ENCODE results near the gene PCSK5. TPM values are rescaled to one million over a fixed set of nuclear protein-coding genes. Genes with fewer than 3 reads are reported as not detected.
"Not testable (repeated sequence)": the region's sequence is repeated elsewhere in the genome, so short reads cannot be mapped to it uniquely, and the experiment has no call there.

Gene PCSK5
- total and polyA plus RNA-seq, 4 experiments from 2014 or later = 3.4 to 8.4 (median 6.5) TPM

- H3K9me3 ChIP-seq (ENCODE audit: control insufficient read depth in 1 of 2, low read length in 2 of 2) = no peaks in the 10 kb centered on the region
- peaks cover 2% of the 10 kb centered on the region in 2 donors for H3K27me3 Mint-ChIP-seq
- CTCF ChIA-PET (ENCODE audit: partially characterized antibody) = no interaction called here
- no peak overlapping the region for H3K27ac Mint-ChIP-seq
- intact Hi-C loops (cut with micrococcal nuclease) = loop anchor here (5.0 to 10.0 kb wide), 2 partner anchors 180 to 1283 kb away; partner anchors contain the start of gene VPS13A
- POLR2A ChIA-PET (ENCODE audit: partially characterized antibody) = no interaction called here
- peaks cover 0 to 7% of the 10 kb centered on the region in 2 donors for H3K36me3 Mint-ChIP-seq
- H3K4me1 ChIP-seq (ENCODE audit: insufficient read depth, low read length) = peaks cover 18% of the 10 kb centered on the region
- no peak overlapping the region for H3K4me3 ChIP-seq (ENCODE audit: low read length in 2 of 2)
- H3K4me3 Mint-ChIP-seq = peak overlapping the region in 2 of 8 donors; percentile 11 to 69
- H3K9me3 Mint-ChIP-seq = peaks cover 0 to 2% (median 0%) of the 10 kb centered on the region in 8 donors
- H3K27ac ChIP-seq (ENCODE audit: low read depth, low read length) = no peak overlapping the region
- H3K4me1 Mint-ChIP-seq = peaks cover 22 to 47% (median 32%) of the 10 kb centered on the region in 4 donors
- no peaks in the 10 kb centered on the region for H3K36me3 ChIP-seq (ENCODE audit: insufficient read depth, low read length)
- no peak for DNase-seq
- H3K27me3 ChIP-seq (ENCODE audit: insufficient read depth, low read length) = no peaks in the 10 kb centered on the region
These were observed 4.1 kb downstream of the PCSK5 start for GRCh38 chr9:75894566-75894965.

DNA sequence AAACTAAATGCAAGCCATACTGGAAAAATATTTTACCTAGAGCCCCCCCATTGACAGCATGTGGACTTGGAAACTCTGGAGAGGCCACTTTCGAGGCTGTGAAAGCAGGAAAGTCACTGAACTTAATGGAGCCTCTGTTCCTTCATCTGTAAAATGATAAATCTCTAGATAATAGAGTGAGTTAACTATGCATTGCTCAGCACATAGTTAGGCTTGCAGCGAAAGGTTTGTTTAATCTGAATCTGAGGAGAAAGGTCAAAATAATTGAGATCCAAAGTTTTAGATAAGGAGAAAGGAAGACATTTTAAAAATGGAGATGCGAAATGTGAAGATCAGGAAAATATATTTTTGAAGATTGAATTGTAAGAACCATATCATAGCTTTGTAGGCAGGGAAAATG is 4.6 kb downstream of the PCSK5 start:
- Histone ChIP-seq H3K36me3 (ENCODE audit: insufficient read depth, low read length) (no peaks in the 10 kb centered on the region), H3K27me3 (ENCODE audit: insufficient read depth, low read length) (no peaks in the 10 kb centered on the region), H3K4me3 (ENCODE audit: low read length in 2 of 2) (no peak overlapping the region), H3K9me3 (ENCODE audit: control insufficient read depth in 1 of 2, low read length in 2 of 2) (no peaks in the 10 kb centered on the region), H3K27ac (ENCODE audit: low read depth, low read length) (no peak overlapping the region), H3K4me1 (ENCODE audit: insufficient read depth, low read length) (peaks cover 15% of the 10 kb centered on the region)
- ChIA-PET CTCF (ENCODE audit: partially characterized antibody) (no interaction called here), POLR2A (ENCODE audit: partially characterized antibody) (no interaction called here)
- Mint-ChIP-seq H3K4me3 (no peak overlapping the region), H3K27ac (no peak overlapping the region), H3K9me3 (peaks cover 0 to 4% (median 0%) of the 10 kb centered on the region in 8 donors), H3K36me3 (peaks cover 0 to 4% of the 10 kb centered on the region in 2 donors), H3K4me1 (peaks cover 20 to 43% (median 29%) of the 10 kb centered on the region in 4 donors), H3K27me3 (peaks cover 2% of the 10 kb centered on the region in 2 donors)
- intact Hi-C loops (cut with micrococcal nuclease) = loop anchor here (10.0 kb wide), 1 partner anchor 180 kb away; no protein-coding TSS in a partner anchor
- no peak for DNase-seq

GRCh38 chr9:75896193-75896592 is 5.7 kb downstream of the PCSK5 start:
- ChIA-PET POLR2A (ENCODE audit: partially characterized antibody) (no interaction called here), CTCF (ENCODE audit: partially characterized antibody) (no interaction called here)
- H3K4me1 Mint-ChIP-seq = peaks cover 20 to 41% (median 27%) of the 10 kb centered on the region in 4 donors
- Histone ChIP-seq H3K9me3 (ENCODE audit: control insufficient read depth in 1 of 2, low read length in 2 of 2) (no peaks in the 10 kb centered on the region), H3K4me3 (ENCODE audit: low read length in 2 of 2) (no peak overlapping the region), H3K27me3 (ENCODE audit: insufficient read depth, low read length) (no peaks in the 10 kb centered on the region), H3K27ac (ENCODE audit: low read depth, low read length) (no peak overlapping the region), H3K4me1 (ENCODE audit: insufficient read depth, low read length) (peaks cover 15% of the 10 kb centered on the region), H3K36me3 (ENCODE audit: insufficient read depth, low read length) (no peaks in the 10 kb centered on the region)
- peaks cover 0 to 4% (median 0%) of the 10 kb centered on the region in 8 donors for H3K9me3 Mint-ChIP-seq
- intact Hi-C loops (cut with micrococcal nuclease) = loop anchor here (10.0 kb wide), 1 partner anchor 179 kb away; no protein-coding TSS in a partner anchor
- H3K36me3 Mint-ChIP-seq = peaks cover 0 to 6% of the 10 kb centered on the region in 2 donors
- no peak overlapping the region for H3K4me3 Mint-ChIP-seq
- peaks cover 2% of the 10 kb centered on the region in 2 donors for H3K27me3 Mint-ChIP-seq
- no peak for DNase-seq
- H3K27ac Mint-ChIP-seq = no peak overlapping the region

DNA sequence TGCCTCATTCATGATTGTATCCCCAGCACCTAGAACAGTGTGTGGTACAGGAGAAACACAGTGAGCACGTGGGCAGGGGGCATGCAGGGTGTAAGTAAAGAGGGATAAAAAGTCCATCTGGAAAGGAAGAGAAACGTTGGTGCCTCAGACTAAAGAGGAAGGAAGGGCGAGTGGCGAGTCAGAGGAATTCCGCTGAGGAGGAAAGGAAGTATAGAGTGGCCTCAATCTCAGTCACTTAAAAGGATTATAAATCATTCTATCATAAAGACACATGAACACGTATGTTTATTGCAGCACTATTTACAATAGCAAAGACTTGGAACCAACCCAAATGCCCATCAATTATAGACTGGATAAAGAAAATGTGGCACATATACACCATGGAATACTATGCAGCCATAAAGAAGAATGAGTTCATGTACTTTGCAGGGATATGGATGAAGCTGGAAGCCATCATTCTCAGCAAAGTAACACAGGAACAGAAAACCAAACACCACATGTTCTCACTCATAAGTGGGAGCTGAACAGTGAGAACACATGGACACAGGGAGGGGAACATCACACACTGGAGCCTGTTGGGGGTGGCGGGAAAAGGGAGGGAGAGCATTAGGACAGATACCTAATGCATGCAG is 10.5 kb downstream of the PCSK5 start:
- H3K4me3 ChIP-seq (ENCODE audit: low read length in 2 of 2); H3K9me3 ChIP-seq (ENCODE audit: control insufficient read depth in 1 of 2, low read length in 2 of 2); H3K27me3 ChIP-seq (ENCODE audit: insufficient read depth, low read length); H3K4me3 Mint-ChIP-seq; CTCF ChIA-PET (ENCODE audit: partially characterized antibody); H3K9me3 Mint-ChIP-seq; H3K4me1 ChIP-seq (ENCODE audit: insufficient read depth, low read length); H3K36me3 ChIP-seq (ENCODE audit: insufficient read depth, low read length); POLR2A ChIA-PET (ENCODE audit: partially characterized antibody); H3K27me3 Mint-ChIP-seq; intact Hi-C loops (cut with micrococcal nuclease); H3K27ac ChIP-seq (ENCODE audit: low read depth, low read length); DNase-seq: not testable (repeated sequence)
- peaks cover 0 to 11% of the 10 kb centered on the region in 2 donors for H3K36me3 Mint-ChIP-seq
- peak overlapping the region in 1 of 7 donors; percentile 37 for H3K27ac Mint-ChIP-seq
- H3K4me1 Mint-ChIP-seq = peaks cover 0 to 10% (median 5%) of the 10 kb centered on the region in 4 donors

- Histone ChIP-seq H3K4me1 (ENCODE audit: insufficient read depth, low read length) (no peaks in the 10 kb centered on the region), H3K4me3 (ENCODE audit: low read length in 2 of 2) (no peak overlapping the region), H3K9me3 (ENCODE audit: control insufficient read depth in 1 of 2, low read length in 2 of 2) (no peaks in the 10 kb centered on the region), H3K36me3 (ENCODE audit: insufficient read depth, low read length) (no peaks in the 10 kb centered on the region), H3K27me3 (ENCODE audit: insufficient read depth, low read length) (no peaks in the 10 kb centered on the region), H3K27ac (ENCODE audit: low read depth, low read length) (no peak overlapping the region)
- Mint-ChIP-seq H3K36me3 (peaks cover 0 to 11% of the 10 kb centered on the region in 2 donors), H3K27ac (no peak overlapping the region), H3K27me3 (no peaks in the 10 kb centered on the region), H3K4me3 (no peak overlapping the region), H3K9me3 (peaks cover 0 to 5% (median 0%) of the 10 kb centered on the region in 8 donors), H3K4me1 (peaks cover 4 to 12% (median 8%) of the 10 kb centered on the region in 4 donors)
- CTCF ChIA-PET (ENCODE audit: partially characterized antibody) = no interaction called here
- POLR2A ChIA-PET (ENCODE audit: partially characterized antibody) = no interaction called here
- intact Hi-C loops (cut with micrococcal nuclease) = no loop called here
- DNase-seq = no peak
These were observed 13.4 kb downstream of the PCSK5 start for GRCh38 chr9:75903785-75904360.

DNA sequence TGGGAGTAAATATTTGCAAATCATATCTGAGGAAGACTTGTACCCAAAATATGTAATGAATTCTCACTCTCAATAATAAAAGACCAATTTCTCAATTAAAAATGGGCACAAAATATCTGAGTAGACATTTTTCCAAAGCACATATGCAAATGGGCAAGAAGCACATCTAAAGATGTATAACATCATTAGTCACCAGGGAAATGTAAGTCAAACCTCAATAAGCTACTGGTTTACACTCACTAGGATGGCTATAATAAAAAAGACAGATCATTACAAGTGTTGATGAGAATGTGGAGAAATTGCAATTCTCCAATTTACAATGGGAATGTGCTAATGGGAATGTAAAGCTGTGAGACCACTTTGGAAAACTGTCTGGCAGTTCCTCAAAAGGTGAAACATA is 13.9 kb downstream of the PCSK5 start:
- peaks cover 4 to 9% (median 8%) of the 10 kb centered on the region in 4 donors for H3K4me1 Mint-ChIP-seq
- H3K4me3 Mint-ChIP-seq = no peak overlapping the region
- Histone ChIP-seq H3K36me3 (ENCODE audit: insufficient read depth, low read length) (no peaks in the 10 kb centered on the region), H3K9me3 (ENCODE audit: control insufficient read depth in 1 of 2, low read length in 2 of 2) (no peaks in the 10 kb centered on the region), H3K4me1 (ENCODE audit: insufficient read depth, low read length) (no peaks in the 10 kb centered on the region), H3K27ac (ENCODE audit: low read depth, low read length) (no peak overlapping the region), H3K27me3 (ENCODE audit: insufficient read depth, low read length) (no peaks in the 10 kb centered on the region), H3K4me3 (ENCODE audit: low read length in 2 of 2) (no peak overlapping the region)
- H3K27me3 Mint-ChIP-seq = no peaks in the 10 kb centered on the region
- no peak for DNase-seq
- no peak overlapping the region for H3K27ac Mint-ChIP-seq
- H3K36me3 Mint-ChIP-seq = peaks cover 0 to 11% of the 10 kb centered on the region in 2 donors
- H3K9me3 Mint-ChIP-seq = peaks cover 0 to 5% (median 0%) of the 10 kb centered on the region in 8 donors
- POLR2A ChIA-PET (ENCODE audit: partially characterized antibody) = no interaction called here
- CTCF ChIA-PET (ENCODE audit: partially characterized antibody) = no interaction called here
- intact Hi-C loops (cut with micrococcal nuclease) = no loop called here

DNA sequence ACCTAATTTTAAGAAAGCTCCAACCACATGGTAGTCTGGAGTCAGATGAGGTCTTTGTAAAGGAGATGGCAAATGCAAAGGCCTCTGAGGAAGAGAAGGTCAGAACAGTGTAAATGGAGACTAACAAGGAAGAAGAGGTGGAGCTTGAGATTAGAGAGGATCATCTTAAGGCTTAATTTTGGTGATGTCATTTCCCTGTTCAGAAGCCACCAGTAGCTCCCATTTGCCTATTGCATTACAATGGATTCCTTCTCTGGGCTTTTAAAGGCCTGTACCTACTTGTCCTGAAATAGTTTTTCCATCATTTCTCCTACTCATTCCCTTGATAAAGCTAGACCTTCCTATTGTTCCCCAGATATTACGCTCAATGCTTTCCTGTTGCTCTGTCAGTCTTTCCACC is 16.1 kb downstream of the PCSK5 start:
- peaks cover 0 to 1% of the 10 kb centered on the region in 2 donors for H3K36me3 Mint-ChIP-seq
- Histone ChIP-seq H3K27ac (ENCODE audit: low read depth, low read length) (no peak overlapping the region), H3K4me1 (ENCODE audit: insufficient read depth, low read length) (no peaks in the 10 kb centered on the region), H3K27me3 (ENCODE audit: insufficient read depth, low read length) (no peaks in the 10 kb centered on the region), H3K36me3 (ENCODE audit: insufficient read depth, low read length) (no peaks in the 10 kb centered on the region), H3K9me3 (ENCODE audit: control insufficient read depth in 1 of 2, low read length in 2 of 2) (no peaks in the 10 kb centered on the region), H3K4me3 (ENCODE audit: low read length in 2 of 2) (no peak overlapping the region)
- CTCF ChIA-PET (ENCODE audit: partially characterized antibody) = no interaction called here
- H3K27ac Mint-ChIP-seq = peak overlapping the region in 1 of 7 donors; percentile 16
- H3K27me3 Mint-ChIP-seq = no peaks in the 10 kb centered on the region
- intact Hi-C loops (cut with micrococcal nuclease) = no loop called here
- peaks cover 0 to 2% (median 0%) of the 10 kb centered on the region in 8 donors for H3K9me3 Mint-ChIP-seq
- H3K4me1 Mint-ChIP-seq = peaks cover 4 to 10% (median 7%) of the 10 kb centered on the region in 4 donors
- DNase-seq = no peak
- POLR2A ChIA-PET (ENCODE audit: partially characterized antibody) = no interaction called here
- H3K4me3 Mint-ChIP-seq = no peak overlapping the region

Measured in CD4-positive, alpha-beta memory T cell (primary cell).